HG02973 (cell line): Measurements from ENCODE around the gene CSPG4.
"Not testable (repeated sequence)": the region's sequence is repeated elsewhere in the genome, so short reads cannot be mapped to it uniquely, and the experiment has no call there.

ENCODE experiments used
- ATAC-seq: cut with Tn5 transposase; IDR thresholded peaks from one replicate; pipeline ENCODE4 v1.9.1; 2021; ENCODE audit warnings: moderate library complexity; ENCODE audit not compliant: unreplicated experiment

The CSPG4 gene

GRCh38 chr15:75693028-75693427, 19.6 kb downstream of the CSPG4 start:
- not testable (repeated sequence) for ATAC-seq

GRCh38 chr15:75692311-75692710, 20.3 kb downstream of the CSPG4 start:
- ATAC-seq: not testable (repeated sequence)

- not testable (repeated sequence) for ATAC-seq
Observed at GRCh38 chr15:75689429-75689828, 23.2 kb downstream of the CSPG4 start.

- no peak for ATAC-seq
Observed at GRCh38 chr15:75688831-75689230, 23.8 kb downstream of the CSPG4 start.

- ATAC-seq: no peak
Observed at GRCh38 chr15:75688278-75688557, 24.4 kb downstream of the CSPG4 start.

- no peak for ATAC-seq
Observed at GRCh38 chr15:75687486-75688277, 25.0 kb downstream of the CSPG4 start.

- not testable (repeated sequence) for ATAC-seq
Observed at GRCh38 chr15:75686212-75686642, 26.4 kb downstream of the CSPG4 start.

- no peak for ATAC-seq
Observed at GRCh38 chr15:75685195-75685594, 27.5 kb downstream of the CSPG4 start.

- ATAC-seq: no peak
Observed at GRCh38 chr15:75684648-75685047, 28.0 kb downstream of the CSPG4 start.

GRCh38 chr15:75683646-75684312, 28.9 kb downstream of the CSPG4 start:
- ATAC-seq: not testable (repeated sequence)

GRCh38 chr15:75682181-75683135, 30.2 kb downstream of the CSPG4 start:
- ATAC-seq: no peak

GRCh38 chr15:75680007-75680789, 32.5 kb downstream of the CSPG4 start:
- no peak for ATAC-seq

GRCh38 chr15:75678324-75678690, 34.3 kb downstream of the CSPG4 start:
- not testable (repeated sequence) for ATAC-seq

- ATAC-seq: no peak
Observed at GRCh38 chr15:75677465-75678323, 35.0 kb downstream of the CSPG4 start.

GRCh38 chr15:75676688-75677464, 35.8 kb downstream of the CSPG4 start:
- no peak for ATAC-seq

GRCh38 chr15:75675579-75676404, 36.9 kb downstream of the CSPG4 start:
- no peak for ATAC-seq

- no peak for ATAC-seq
Observed at GRCh38 chr15:75674366-75674765, 38.3 kb downstream of the CSPG4 start.
